Osteoblast (primary cell): ENCODE measurements around the gene CAPN11. TPM values are rescaled to one million over a fixed set of nuclear protein-coding genes. Genes with fewer than 3 reads are reported as not detected.
A peak's percentile ranks its signal among the peaks of the same experiment; 100 is the strongest.

ENCODE experiments used
- DNase-seq: peaks from one replicate; pipeline ENCODE4 v3.0.0; 2011; ENCODE audit warnings: low spot score, mixed read lengths; ENCODE audit not compliant: insufficient read length; ENCODE audit errors: missing footprints
- H2AFZ ChIP-seq: 2 replicates; pipeline ENCODE4 v1.6.0; 2011; ENCODE audit warnings: mild to moderate bottlenecking, low read length
- H3K27ac ChIP-seq: 2 replicates; pipeline ENCODE4 v1.5.1; 2011; ENCODE audit warnings: mild to moderate bottlenecking, low read depth, low read length, moderate library complexity
- H3K27me3 ChIP-seq: 2 replicates; pipeline ENCODE4 v1.6.0; 2012; ENCODE audit warnings: mild to moderate bottlenecking, control low read depth, inconsistent platforms, low read length, moderate library complexity; ENCODE audit not compliant: insufficient read depth
- H3K36me3 ChIP-seq: 2 replicates; pipeline ENCODE4 v1.5.1; 2011; ENCODE audit warnings: mild to moderate bottlenecking, low read length, control low read depth, moderate library complexity; ENCODE audit not compliant: insufficient read depth
- H3K4me1 ChIP-seq: 2 replicates; pipeline ENCODE4 v1.5.1; 2011; ENCODE audit warnings: mild to moderate bottlenecking, low read length, control low read depth, moderate library complexity; ENCODE audit not compliant: insufficient read depth
- H3K4me2 ChIP-seq: 2 replicates; pipeline ENCODE4 v1.6.0; 2011; ENCODE audit warnings: mild to moderate bottlenecking, low read length; ENCODE audit not compliant: insufficient read depth
- H3K4me3 ChIP-seq: fragments of 200-600 bp; sonication (generic); 3 replicates; pipeline ENCODE4 v1.5.1; 2012; ENCODE audit warnings: mild to moderate bottlenecking, low read length, inconsistent platforms; ENCODE audit not compliant: insufficient read depth
- H3K79me2 ChIP-seq: 2 replicates; pipeline ENCODE4 v1.6.0; 2012; ENCODE audit warnings: mild to moderate bottlenecking, low read length, control low read depth, inconsistent platforms; ENCODE audit not compliant: insufficient read depth
- H3K9me3 ChIP-seq: 2 replicates; pipeline ENCODE4 v1.5.1; 2011; ENCODE audit warnings: low read depth, low read length, control low read depth
- H4K20me1 ChIP-seq: 2 replicates; pipeline ENCODE4 v1.6.0; 2012; ENCODE audit warnings: mild to moderate bottlenecking, low read length, control low read depth; ENCODE audit not compliant: insufficient read depth
- CTCF ChIP-seq: IDR thresholded peaks from 2 replicates; pipeline ENCODE4 v1.5.1; 2011; ENCODE audit warnings: mild to moderate bottlenecking, low read depth, low read length, moderate library complexity; ENCODE audit errors: extremely low read depth
- total RNA-seq: library from RNA; depleted of rRNA; stranded (reverse); fragments of >200 nt; gene quantifications from 2 replicates; pipeline ENCODE4 v1.2.3, GENCODE V29; 2012

Gene CAPN11
- total RNA-seq, 1 donor, result not detected

GRCh38 chr6:44177691-44178423 lies 19.2 kb downstream of the CAPN11 start:
- H3K27me3 ChIP-seq, result no peaks in the 10 kb centered on the region
- TF ChIP-seq CTCF, result no peak
- no peak overlapping the region for H3K4me2 ChIP-seq
- no peak overlapping the region for H2AFZ ChIP-seq
- H3K4me1 ChIP-seq, result peaks cover 21% of the 10 kb centered on the region
- peak; percentile 90 for DNase-seq
- no peak overlapping the region for H3K27ac ChIP-seq
- H3K79me2 ChIP-seq, result no peaks in the 10 kb centered on the region
- no peaks in the 10 kb centered on the region for H3K36me3 ChIP-seq
- no peaks in the 10 kb centered on the region for H4K20me1 ChIP-seq
- no peak overlapping the region for H3K4me3 ChIP-seq
- H3K9me3 ChIP-seq, result no peaks in the 10 kb centered on the region

GRCh38 chr6:44178424-44179071 lies 19.9 kb downstream of the CAPN11 start:
- Histone ChIP-seq H3K4me2 (no peak overlapping the region), H3K79me2 (no peaks in the 10 kb centered on the region), H3K27me3 (no peaks in the 10 kb centered on the region), H2AFZ (no peak overlapping the region), H3K27ac (no peak overlapping the region), H4K20me1 (no peaks in the 10 kb centered on the region), H3K4me3 (no peak overlapping the region), H3K9me3 (no peaks in the 10 kb centered on the region), H3K4me1 (peaks cover 21% of the 10 kb centered on the region), H3K36me3 (no peaks in the 10 kb centered on the region)
- DNase-seq, result peak; percentile 86
- TF ChIP-seq CTCF, result no peak

GRCh38 chr6:44179072-44179536 lies 20.5 kb downstream of the CAPN11 start:
- H2AFZ ChIP-seq, result no peak overlapping the region
- no peak overlapping the region for H3K4me2 ChIP-seq
- H3K36me3 ChIP-seq, result no peaks in the 10 kb centered on the region
- no peaks in the 10 kb centered on the region for H3K9me3 ChIP-seq
- peaks cover 5% of the 10 kb centered on the region for H3K27me3 ChIP-seq
- no peaks in the 10 kb centered on the region for H3K79me2 ChIP-seq
- no peak overlapping the region for H3K27ac ChIP-seq
- DNase-seq, result no peak
- TF ChIP-seq CTCF, result no peak
- H4K20me1 ChIP-seq, result no peaks in the 10 kb centered on the region
- H3K4me3 ChIP-seq, result no peak overlapping the region
- peaks cover 21% of the 10 kb centered on the region for H3K4me1 ChIP-seq

GRCh38 chr6:44179648-44180047 lies 21.0 kb downstream of the CAPN11 start:
- no peak overlapping the region for H2AFZ ChIP-seq
- no peak overlapping the region for H3K4me2 ChIP-seq
- TF ChIP-seq CTCF, result no peak
- peaks cover 9% of the 10 kb centered on the region for H3K27me3 ChIP-seq
- no peaks in the 10 kb centered on the region for H3K79me2 ChIP-seq
- H3K27ac ChIP-seq, result no peak overlapping the region
- no peaks in the 10 kb centered on the region for H3K9me3 ChIP-seq
- no peak for DNase-seq
- no peaks in the 10 kb centered on the region for H4K20me1 ChIP-seq
- no peaks in the 10 kb centered on the region for H3K36me3 ChIP-seq
- H3K4me1 ChIP-seq, result peaks cover 21% of the 10 kb centered on the region
- no peak overlapping the region for H3K4me3 ChIP-seq
